ENCODE results near the gene TRIP13.
"Not testable (repeated sequence)": the region's sequence is repeated elsewhere in the genome, so short reads cannot be mapped to it uniquely, and the experiment has no call there.

TRIP13 gene, protein sequence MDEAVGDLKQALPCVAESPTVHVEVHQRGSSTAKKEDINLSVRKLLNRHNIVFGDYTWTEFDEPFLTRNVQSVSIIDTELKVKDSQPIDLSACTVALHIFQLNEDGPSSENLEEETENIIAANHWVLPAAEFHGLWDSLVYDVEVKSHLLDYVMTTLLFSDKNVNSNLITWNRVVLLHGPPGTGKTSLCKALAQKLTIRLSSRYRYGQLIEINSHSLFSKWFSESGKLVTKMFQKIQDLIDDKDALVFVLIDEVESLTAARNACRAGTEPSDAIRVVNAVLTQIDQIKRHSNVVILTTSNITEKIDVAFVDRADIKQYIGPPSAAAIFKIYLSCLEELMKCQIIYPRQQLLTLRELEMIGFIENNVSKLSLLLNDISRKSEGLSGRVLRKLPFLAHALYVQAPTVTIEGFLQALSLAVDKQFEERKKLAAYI

DNA sequence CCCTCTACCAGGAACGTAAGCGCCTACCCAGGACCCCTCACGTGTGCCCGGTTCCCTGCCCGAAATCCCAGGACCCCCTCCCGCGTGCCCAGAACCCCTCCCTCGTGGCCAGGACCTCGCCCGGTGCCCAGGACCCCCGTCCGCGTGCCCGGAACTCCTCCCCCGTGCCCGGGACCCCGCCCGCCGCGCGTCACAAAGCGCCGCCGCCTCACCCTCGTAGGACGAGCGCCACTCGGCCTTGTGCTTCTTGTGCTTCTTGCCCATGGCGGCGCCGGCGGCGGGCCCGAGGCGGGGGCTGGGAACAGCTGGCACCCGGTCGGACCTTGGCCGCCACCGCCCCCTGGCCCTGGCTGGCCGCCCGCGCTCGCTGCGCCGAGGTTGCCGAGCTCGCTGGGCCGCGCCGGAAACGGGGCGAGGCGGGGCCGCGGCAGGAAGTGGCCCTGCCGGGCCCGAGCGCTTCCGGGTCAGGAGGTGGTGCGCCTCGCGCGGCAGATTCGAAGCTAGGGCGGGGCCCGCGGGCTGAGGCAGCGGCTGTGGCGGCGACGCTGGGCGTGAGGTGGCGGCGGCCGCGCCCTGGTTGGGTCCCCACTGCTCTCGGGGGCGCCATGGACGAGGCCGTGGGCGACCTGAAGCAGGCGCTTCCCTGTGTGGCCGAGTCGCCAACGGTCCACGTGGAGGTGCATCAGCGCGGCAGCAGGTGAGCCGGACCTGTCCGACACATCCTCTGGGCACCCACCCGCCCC is at the start of gene TRIP13, which contains the start of gene BRD9:
Gene TRIP13, plus strand, starts transcription at position 491 of the 743 bp plus-strand sequence. Its CDS starts 115 bp downstream, at position 606.
Gene BRD9, minus strand, starts transcription at position 408 of the 743 bp plus-strand sequence. Its CDS starts 144 bp downstream, at position 264.
- DNase-seq (ENCODE audit: low read depth): peak; percentile 73

DNA sequence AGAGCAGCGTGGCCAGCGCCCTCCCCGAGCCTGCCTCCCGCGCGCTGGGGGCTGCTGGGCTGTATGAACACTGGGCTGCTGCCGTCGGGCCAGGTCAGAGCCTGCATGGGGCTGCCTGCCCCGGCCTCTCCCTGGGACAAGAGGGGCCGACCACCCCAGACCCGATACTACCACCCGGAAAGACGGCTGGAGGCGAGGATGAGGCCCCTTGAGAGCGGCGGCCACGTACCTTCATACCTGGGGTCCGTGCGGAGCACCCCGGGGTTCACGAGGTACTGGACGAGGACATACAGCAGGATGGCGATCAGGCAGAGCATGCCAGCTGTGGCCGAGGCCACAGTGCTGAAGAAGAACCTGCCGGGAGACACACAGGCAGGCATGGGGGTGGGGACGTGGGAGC is 49.3 kb upstream of the TRIP13 start:
- DNase-seq (ENCODE audit: low read depth): not testable (repeated sequence)

DNA sequence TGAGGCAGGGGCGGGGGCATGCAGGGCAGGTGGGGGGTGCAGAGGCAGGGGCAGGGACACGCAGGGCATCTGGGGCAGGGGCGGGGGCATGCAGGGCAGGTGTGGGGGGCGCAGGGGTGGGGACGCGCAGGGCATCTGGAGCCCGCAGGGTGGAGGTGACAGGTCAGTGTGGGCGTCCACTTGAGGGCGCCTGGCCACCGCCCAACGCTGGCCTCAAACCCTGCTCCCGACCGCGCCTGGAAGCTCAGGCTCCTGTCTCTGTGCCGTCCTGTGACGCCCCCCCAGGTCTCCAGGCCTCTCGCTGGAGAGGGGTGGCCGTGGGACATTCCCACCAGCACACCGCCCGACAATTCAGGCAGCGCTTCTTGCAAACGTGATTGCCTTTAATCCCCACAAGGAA is 48.8 kb upstream of the TRIP13 start:
- DNase-seq (ENCODE audit: low read depth): not testable (repeated sequence)

DNA sequence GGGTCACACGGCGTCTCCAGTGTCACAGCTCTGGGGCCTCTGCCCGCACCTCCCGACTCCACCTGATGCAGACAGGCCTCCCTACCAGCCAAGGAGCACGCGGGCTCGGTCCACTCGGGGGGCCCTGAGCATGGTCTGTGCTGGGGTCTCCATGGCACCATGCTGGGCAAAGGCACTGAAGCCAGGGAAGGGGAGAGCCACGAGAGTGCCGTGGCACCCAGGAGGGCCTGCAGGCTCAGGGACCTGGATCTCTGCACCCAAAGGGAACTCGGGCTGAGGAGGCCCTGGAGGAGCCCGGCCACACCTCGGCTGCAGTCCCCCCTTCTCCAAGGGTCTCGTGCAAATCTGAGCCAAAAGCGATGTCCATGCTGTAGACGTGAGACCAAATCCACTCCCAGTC is 48.3 kb upstream of the TRIP13 start:
- not testable (repeated sequence) for DNase-seq (ENCODE audit: low read depth)

DNA sequence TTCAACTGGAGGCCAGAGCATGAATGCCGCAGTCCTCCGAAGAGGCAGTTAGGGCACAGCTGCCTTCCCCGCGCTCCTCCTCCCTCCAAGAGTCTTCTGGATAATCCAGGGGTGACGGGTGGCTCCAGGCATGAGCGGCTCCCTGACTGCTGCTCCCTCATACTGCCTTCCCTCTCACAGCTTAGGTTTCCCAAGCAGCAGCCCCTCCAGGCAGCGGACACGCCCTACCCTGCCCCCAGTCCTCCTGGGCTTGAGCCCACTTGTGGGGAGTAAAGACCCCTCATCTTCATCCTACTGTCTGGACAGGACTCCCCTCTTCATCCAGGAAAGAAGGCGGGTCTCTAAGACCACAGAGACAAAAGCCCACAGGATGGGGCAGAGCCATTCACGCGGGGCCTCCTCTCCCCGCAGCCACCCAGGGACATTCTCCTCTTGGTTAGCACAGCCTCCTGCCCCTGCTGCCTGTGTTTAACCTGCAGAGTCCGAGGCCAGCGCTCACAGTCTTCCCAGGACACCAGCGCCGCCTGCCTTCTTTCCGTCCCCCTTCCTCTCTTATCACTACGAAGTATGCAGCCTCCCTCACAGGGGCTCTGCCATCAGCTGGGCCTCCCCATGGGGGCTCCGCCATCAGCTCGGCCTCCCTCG is 47.5 kb upstream of the TRIP13 start:
- DNase-seq (ENCODE audit: low read depth): not testable (repeated sequence)

DNA sequence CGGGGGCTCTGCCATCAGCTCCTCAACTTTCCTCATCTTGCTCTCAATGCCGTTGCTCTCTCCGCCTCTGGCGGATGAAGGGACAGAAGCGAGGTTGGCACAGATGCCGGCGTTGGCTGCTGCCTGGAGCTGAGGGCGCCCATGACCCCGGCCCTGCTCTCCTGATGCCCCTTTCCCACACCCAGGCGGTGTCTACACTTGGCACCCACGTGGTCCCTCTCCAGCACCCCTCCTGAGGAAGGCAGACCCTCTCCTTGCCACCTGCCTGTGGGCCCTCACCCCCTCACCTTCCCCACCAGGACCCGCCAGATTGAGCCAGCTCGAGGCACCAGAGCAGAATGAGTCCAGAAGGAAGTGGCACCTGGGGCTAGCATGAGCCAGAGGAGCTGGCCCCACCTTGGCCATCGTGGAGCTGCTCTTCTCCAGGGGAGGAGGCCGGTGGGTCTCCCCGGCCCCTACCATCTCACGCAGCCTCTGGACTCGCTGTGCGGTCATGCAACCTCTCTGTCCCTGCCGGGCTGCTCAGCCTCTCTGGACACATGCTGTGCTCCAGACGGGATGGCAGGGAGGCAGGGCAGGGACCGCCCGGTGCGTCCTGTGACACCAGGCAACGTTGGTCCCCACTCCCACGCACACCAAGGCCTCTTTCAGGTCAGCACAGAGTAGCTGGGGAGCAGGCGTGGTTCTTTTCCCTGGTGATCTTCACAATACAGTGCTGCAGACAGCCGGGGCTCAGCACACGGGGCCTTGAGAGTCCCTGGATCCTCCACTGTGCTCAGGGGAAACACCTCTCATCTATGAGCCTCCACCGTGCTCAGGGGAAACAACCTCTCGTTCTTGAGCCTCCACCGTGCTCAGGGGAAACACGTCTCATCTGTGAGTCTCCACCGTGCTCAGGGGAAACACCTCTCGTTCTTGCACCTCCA is 46.7 kb upstream of the TRIP13 start:
- DNase-seq (ENCODE audit: low read depth): not testable (repeated sequence)

DNA sequence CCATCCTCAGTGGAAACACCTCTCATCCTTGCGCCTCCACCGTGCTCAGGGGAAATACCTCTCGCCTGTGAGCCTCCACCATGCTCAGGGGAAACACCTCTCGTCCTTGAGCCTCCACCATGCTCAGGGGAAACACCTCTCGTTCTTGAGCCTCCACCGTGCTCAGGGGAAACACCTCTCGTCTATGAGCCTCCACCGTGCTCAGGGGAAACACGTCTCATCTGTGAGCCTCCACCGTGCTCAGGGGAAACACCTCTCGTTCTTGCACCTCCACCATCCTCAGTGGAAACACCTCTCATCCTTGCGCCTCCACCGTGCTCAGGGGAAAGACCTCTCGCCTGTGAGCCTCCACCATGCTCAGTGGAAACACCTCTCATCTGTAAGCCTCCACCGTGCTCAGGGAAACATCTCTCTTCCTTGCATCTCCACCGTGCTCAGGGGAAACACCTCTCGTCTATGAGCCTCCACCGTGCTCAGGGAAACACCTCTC is 46.0 kb upstream of the TRIP13 start:
- not testable (repeated sequence) for DNase-seq (ENCODE audit: low read depth)

DNA sequence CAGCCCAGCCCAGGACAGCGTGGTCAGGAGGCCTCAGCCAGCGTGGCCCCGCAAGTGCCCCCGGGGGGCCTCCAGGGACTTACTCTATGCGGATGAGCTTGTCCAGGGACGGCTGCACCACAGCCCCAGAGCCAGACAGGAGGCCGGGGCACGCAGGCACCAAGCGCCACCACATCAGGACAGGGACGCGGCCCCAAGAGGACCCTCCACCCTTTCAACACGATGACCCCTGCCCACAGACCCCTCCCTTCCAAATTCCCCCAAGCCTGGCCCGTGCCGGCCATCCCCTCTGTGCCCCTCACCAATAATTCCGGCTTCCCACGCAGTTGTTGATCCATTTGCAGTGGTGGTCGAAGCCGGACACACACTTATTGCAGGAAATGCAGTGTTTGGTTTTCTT is 45.5 kb upstream of the TRIP13 start:
- not testable (repeated sequence) for DNase-seq (ENCODE audit: low read depth)

DNA sequence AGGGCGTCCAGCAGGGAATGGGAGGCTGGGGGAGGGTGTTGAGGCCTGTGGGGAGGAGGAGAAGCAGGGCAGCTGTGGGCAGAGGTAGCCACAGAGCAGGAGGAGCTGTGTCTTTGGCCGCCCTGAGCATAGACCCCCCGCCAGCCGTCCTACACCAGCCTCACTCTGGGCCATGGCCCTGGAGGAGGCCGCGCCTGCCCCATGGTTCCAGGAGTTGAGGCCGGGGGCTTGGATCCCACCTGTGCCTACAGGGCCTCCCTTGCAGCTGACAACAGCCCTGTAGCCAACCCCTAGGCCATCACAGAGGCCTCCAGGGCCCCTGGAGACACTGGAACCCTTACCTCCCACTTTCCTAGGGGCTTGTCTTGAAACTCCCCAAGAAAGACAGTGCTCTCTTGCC is 44.9 kb upstream of the TRIP13 start:
- not testable (repeated sequence) for DNase-seq (ENCODE audit: low read depth)

DNA sequence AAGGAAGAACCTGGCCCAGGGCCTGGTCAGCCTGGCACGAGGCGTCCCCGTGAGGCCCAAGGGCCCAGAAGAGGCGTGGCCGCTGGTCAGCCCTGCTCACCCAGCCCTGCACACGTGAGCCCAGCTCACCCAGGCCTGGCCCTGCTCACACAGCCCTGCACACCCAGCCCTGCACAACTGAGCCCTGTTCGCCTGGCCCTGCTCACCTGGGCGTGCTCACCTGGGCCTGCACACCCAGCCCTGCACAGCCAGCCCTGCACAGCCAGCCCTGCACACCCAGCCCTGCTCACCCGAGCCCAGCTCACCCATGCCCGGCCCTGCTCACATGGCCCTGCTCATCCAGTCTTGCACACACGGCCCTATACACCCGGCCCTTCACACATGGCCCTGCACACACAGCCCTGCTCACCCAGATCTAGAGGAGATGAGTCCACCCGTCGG is 44.0 kb upstream of the TRIP13 start:
- no peak for DNase-seq (ENCODE audit: low read depth)

DNA sequence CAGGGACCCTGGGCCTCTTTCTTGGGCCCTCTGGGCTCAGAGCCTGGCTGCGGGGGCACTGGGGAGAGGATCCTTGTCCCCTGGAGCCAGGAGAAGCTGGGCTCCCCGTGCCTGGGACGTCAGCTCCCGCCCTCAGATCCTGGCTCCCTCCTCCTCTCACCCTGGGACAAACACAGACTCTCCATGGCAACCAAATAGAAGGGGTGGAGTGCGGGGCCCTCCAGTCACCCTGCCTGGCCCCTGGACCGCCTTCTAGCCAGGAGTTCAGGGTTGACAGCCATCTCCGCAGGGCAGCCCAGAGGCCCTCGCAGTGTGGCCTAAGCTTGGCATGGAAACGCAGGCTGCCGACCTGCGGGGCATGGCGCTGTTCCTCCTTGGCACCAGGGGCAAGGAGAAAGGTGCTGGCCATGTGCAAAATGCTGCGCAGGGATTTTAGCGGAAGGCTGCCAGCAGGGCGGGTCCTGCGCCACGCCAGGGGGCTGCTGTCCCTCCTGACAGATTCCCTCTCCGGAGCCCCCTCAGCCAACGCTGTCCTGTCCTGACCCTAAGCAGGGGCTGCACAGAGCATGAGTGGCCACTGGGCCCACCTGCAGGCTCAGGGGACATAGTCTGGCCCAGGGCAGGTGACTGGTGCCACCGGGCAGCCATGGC is 42.9 kb upstream of the TRIP13 start:
- DNase-seq (ENCODE audit: low read depth): no peak

DNA sequence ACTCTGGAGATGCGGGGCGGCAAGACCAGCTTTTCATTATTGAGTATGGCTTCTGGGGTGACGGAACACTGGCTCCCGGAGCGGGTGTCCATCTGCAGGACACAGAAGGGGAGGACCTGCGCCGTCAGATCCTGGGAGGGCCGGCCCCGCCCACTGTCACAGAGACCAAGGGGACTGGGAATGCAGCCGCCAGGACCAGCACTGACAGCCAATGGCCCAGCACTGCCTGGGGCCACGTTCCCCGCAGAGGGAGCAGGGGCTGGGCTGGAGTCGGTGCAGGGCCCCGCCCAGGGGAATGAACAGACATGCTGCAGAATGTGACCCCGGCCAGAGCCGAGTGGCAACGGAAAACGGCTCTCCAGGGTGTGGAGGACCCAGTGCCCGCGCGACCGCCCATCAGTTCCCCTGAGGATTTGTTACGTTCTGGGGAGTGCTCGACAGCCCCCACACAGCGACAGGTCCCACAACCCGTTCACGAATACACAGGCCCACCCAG is 42.1 kb upstream of the TRIP13 start, which contains the start of gene ZDHHC11:
Gene ZDHHC11, minus strand, starts transcription at position 476 of the 496 bp plus-strand sequence. Its CDS starts 384 bp downstream, at position 92.
- no peak for DNase-seq (ENCODE audit: low read depth)

DNA sequence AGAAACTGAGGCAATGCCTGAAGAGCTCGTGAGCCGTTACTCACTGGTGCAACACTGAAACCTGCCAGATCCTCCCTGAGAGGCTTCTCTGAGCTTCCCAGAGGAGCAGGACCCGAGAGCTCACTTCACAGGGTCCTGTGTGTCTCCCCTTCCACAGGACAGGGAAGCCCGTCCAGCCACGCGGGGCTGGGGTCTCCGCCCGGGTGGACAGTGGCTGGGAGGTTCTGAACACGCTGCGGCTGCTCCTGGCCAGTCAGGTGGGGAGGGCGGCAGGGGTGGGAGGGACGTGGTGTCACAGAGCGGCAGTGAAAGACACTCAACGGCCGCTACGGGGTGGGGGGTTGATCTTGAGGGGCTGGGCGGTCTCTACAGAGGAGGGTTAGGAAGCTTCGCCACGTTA is 41.6 kb upstream of the TRIP13 start:
- no peak for DNase-seq (ENCODE audit: low read depth)

DNA sequence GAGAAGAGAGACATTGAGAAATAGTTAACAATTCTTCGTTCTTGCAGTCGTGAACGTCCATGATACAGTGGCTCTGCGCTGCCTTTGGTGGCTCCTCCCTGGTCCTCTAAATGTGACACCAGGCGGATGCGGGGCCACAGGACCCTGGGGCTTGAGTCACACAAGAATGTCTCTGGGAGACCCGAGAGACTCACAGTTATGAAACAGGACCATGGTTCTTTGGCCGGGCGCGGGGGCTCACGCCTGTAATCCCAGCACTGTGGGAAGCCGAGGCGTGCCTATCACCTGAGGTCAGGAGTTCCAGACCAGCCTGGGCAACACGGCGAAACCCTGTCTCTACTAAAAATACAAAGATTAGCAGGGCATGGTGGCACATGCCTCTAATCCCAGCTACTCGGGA is 41.1 kb upstream of the TRIP13 start:
- no peak for DNase-seq (ENCODE audit: low read depth)

DNA sequence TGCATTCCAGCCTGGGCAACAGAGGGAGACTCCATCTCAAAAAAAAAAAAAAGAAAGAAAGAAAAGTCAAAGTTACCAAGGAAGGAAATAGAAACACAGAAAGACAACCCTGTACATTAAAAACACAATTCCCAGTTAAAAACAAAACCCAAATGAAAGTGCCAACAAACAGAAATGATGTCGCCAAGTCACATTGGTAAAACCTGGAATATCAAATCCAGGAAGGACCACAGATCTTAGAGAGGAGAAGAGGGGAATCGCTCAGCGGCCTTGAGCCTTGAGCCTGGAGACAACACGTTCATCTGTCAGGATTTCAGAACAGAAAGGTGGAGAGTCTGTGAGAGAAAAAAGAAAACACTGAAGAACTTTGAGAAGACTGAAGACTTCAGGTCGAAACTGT is 40.7 kb upstream of the TRIP13 start:
- DNase-seq (ENCODE audit: low read depth): no peak

DNA sequence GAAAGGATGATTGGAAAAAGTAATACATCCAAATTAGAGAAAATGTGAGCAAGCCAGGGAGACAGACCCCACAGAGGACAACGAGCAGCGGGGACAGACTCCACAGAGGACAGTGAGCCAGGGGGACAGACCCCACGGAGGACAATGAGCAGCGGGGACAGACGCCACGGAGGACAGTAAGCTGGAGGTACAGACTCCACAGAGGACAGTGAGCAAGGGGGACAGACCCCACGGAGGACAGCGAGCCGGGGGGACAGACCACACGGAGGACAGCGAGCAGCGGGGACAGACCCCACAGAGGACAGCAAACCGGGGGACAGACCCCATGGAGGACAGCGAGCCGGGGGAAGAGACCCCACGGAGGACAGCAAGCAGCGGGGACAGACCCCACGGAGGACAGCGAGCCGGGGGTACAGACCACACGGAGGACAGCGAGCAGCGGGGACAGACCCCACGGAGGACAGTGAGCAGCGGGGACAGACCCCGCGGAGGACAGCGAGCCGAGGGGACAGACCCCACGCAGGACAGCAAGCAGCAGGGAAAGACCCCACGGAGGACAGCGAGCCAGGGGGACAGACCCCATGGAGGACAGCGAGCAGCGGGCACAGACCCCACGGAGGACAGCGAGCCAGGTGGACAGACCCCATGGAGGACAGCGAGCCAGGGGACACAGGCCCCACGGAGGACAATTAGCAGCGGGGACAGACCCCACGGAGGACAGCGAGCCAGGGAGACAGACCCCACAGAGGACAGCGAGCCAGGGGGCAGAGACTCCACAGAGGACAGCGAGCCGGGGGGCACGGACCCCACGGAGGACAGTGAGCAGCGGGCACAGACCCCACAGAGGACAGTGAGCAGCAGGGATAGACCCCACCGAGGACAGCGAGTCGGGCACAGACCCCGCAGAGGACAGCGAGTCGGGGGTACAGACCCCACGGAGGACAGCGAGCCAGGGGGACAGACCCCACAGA is 40.0 kb upstream of the TRIP13 start:
- no peak for DNase-seq (ENCODE audit: low read depth)

DNA sequence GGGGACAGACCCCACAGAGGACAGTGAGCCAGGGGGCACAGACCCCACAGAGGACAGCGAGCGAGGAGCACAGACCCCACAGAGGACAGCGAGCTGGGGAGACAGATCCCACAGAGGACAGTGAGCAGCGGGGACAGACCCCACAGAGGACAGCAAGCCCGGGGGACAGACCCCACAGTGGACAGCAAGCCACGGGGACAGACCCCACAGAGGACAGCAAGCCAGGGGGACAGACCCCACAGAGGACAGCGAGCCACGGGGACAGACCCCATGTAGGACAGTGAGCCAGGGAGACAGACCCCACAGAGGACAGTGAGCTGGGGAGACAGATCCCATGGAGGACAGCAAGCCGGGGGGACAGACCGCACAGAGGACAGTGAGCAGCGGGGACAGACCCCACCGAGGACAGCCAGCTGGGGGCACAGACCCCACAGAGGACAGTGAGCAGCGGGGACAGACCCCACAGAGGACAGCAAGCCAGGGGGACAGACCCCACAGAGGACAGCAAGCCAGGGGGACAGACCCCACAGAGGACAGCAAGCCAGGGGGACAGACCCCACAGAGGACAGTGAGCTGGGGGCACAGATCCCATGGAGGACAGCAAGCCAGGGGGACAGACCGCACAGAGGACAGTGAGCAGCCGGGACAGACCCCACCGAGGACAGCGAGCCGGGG is 39.1 kb upstream of the TRIP13 start:
- not testable (repeated sequence) for DNase-seq (ENCODE audit: low read depth)

DNA sequence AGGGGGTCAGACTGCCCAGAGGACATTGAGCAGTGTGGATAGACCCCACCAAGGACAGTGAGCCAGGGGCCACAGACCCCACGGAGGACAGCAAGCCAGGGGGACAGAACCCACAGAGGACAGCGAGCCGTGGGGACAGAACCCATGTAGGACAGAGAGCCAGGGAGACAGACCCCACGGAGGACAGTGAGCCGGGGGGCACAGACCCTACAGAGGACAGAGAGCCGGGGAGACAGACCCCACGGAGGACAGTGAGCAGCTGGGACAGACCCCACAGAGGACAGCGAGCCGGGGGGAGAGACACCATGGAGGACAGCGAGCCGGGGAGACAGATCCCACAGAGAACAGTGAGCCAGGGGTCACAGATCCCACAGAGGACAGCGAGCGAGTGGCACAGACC is 38.5 kb upstream of the TRIP13 start:
- DNase-seq (ENCODE audit: low read depth): no peak
